Measurements from ENCODE around the gene GHRHR.

DNA sequence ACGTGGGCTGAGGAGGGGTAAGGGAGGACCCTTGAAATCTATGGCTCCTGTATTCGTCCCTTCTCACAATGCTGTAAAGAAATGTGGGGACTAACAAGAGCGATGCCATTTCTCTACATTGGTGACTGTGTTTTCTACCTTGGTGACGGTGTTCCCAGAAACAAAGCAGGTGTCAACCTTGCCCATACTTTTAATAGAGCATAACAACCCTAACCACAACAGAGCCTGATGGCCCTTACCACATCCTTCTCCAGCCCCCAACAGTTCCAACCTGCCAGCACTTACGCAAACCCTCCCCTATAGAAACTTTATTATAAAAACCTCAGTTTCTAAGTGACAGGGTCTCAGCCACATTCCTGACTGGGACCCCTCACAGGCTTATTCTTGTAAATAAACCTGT is 60.1 kb downstream of the GHRHR start:
- TF ChIP-seq RAD21 (IDR thresholded peaks at IDR 0.05; ENCODE audit: insufficient read depth, low read depth, low read length) (no peak), EGR1 (IDR thresholded peaks at IDR 0.05; ENCODE audit: borderline replicate concordance in 1 of 2, low read depth in 2 of 2, low read length in 2 of 2) (no peak), MYC (IDR thresholded peaks at IDR 0.05; ENCODE audit: insufficient read depth, insufficient read length, insufficient replicate concordance, low read length, severe bottlenecking) (no peak), EZH2 (IDR thresholded peaks at IDR 0.05; ENCODE audit: borderline replicate concordance, control insufficient read depth, low read depth, low read length) (no peak), YBX1 (IDR thresholded peaks at IDR 0.05) (no peak), HCFC1 (IDR thresholded peaks at IDR 0.05; ENCODE audit: low read length) (no peak), EP300 (IDR thresholded peaks at IDR 0.05; ENCODE audit: borderline replicate concordance in 1 of 2, control insufficient read depth in 1 of 2, low read depth in 2 of 2, low read length in 2 of 2) (no peak), SRF (IDR thresholded peaks at IDR 0.05; ENCODE audit: low read depth in 2 of 2, low read length in 2 of 2) (no peak), GABPA (IDR thresholded peaks at IDR 0.05; ENCODE audit: low read depth) (no peak), POLR2AphosphoS5 (IDR thresholded peaks at IDR 0.05; ENCODE audit: low read length) (no peak), YY1 (IDR thresholded peaks at IDR 0.05; ENCODE audit: low read depth, low read length) (no peak)
- TF ChIP-seq, protein P1, sequence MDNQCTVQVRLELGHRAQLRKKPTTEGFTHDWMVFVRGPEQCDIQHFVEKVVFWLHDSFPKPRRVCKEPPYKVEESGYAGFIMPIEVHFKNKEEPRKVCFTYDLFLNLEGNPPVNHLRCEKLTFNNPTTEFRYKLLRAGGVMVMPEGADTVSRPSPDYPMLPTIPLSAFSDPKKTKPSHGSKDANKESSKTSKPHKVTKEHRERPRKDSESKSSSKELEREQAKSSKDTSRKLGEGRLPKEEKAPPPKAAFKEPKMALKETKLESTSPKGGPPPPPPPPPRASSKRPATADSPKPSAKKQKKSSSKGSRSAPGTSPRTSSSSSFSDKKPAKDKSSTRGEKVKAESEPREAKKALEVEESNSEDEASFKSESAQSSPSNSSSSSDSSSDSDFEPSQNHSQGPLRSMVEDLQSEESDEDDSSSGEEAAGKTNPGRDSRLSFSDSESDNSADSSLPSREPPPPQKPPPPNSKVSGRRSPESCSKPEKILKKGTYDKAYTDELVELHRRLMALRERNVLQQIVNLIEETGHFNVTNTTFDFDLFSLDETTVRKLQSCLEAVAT (IDR thresholded peaks at IDR 0.05) = no peak
- TF ChIP-seq, protein P2, sequence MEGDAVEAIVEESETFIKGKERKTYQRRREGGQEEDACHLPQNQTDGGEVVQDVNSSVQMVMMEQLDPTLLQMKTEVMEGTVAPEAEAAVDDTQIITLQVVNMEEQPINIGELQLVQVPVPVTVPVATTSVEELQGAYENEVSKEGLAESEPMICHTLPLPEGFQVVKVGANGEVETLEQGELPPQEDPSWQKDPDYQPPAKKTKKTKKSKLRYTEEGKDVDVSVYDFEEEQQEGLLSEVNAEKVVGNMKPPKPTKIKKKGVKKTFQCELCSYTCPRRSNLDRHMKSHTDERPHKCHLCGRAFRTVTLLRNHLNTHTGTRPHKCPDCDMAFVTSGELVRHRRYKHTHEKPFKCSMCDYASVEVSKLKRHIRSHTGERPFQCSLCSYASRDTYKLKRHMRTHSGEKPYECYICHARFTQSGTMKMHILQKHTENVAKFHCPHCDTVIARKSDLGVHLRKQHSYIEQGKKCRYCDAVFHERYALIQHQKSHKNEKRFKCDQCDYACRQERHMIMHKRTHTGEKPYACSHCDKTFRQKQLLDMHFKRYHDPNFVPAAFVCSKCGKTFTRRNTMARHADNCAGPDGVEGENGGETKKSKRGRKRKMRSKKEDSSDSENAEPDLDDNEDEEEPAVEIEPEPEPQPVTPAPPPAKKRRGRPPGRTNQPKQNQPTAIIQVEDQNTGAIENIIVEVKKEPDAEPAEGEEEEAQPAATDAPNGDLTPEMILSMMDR (IDR thresholded peaks at IDR 0.05 in 2 of 3, conservative IDR thresholded peaks at IDR 0.05 in 1 of 3; ENCODE audit: control insufficient read depth in 2 of 3, extremely low read depth in 1 of 3, insufficient read depth in 1 of 3, low read depth in 3 of 3, low read length in 3 of 3) = no peak
- TF ChIP-seq, protein P3, sequence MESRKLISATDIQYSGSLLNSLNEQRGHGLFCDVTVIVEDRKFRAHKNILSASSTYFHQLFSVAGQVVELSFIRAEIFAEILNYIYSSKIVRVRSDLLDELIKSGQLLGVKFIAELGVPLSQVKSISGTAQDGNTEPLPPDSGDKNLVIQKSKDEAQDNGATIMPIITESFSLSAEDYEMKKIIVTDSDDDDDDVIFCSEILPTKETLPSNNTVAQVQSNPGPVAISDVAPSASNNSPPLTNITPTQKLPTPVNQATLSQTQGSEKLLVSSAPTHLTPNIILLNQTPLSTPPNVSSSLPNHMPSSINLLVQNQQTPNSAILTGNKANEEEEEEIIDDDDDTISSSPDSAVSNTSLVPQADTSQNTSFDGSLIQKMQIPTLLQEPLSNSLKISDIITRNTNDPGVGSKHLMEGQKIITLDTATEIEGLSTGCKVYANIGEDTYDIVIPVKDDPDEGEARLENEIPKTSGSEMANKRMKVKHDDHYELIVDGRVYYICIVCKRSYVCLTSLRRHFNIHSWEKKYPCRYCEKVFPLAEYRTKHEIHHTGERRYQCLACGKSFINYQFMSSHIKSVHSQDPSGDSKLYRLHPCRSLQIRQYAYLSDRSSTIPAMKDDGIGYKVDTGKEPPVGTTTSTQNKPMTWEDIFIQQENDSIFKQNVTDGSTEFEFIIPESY (IDR thresholded peaks at IDR 0.05) = no peak

Data from GM12878 (cell line).